Measurements from ENCODE around the gene ZEB1. TPM values are rescaled to one million over a fixed set of nuclear protein-coding genes. Genes with fewer than 3 reads are reported as not detected.
"Not testable (repeated sequence)": the region's sequence is repeated elsewhere in the genome, so short reads cannot be mapped to it uniquely, and the experiment has no call there.

ZEB1 gene
- total RNA-seq, 1 donor from 2014 or later, result 76.9 TPM

DNA sequence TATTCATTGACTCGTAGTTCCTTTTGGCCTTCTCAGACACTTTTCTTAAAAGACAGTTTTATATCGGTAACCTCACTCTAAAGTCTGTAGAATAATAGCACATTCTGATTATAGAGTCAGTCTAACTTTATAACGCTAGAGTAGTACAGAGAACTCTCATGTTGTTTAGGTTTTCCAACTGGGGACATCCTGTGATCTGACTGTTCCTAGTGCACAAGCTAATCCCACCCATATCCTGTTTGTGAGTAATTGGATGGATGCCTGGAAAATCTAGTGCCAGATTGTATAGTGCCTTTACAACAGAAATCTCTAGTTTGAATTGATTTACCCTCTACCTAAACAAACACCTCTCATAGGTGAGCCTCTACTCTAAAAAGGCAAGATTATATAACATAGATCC is 107.4 kb downstream of the ZEB1 start:
- DNase-seq, result no peak

DNA sequence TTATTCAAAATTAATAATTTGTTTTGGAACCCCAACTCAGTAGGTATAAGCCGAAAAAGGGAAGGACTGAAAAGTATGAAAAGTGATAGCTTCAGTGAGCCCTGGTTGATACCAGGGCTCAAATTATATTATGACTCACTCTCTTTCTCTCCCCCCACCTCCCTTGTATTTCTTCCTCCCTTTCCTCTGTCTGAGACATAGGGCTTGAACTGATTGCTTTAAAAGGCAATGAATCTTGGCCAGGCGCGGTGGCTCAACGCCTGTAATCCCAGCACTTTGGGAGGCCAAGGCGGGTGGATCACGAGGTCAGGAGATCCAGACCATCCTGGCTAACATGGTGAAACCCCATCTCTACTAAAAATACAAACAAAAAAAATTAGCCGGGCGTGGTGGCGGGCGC is 108.3 kb downstream of the ZEB1 start:
- DNase-seq, result not testable (repeated sequence)

DNA sequence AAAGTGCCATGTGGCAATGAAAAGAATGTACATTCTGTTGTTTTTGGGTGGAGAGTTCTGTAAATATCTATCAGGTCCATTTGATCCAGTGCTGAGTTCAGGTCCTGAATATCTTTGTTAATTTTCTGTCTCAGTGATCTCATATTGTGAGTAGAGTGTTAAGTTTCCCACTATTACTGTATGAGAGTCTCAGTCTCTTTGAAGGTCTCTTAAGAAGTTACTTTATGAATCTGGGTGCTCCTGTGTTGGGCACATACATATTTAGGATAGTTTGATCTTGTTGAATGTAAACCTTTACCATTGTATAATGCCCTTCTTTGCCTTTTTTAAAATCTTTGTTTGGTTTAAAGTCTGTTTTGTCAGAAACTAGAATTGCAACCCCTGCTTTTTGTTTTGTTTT is 109.5 kb downstream of the ZEB1 start:
- not testable (repeated sequence) for DNase-seq

DNA sequence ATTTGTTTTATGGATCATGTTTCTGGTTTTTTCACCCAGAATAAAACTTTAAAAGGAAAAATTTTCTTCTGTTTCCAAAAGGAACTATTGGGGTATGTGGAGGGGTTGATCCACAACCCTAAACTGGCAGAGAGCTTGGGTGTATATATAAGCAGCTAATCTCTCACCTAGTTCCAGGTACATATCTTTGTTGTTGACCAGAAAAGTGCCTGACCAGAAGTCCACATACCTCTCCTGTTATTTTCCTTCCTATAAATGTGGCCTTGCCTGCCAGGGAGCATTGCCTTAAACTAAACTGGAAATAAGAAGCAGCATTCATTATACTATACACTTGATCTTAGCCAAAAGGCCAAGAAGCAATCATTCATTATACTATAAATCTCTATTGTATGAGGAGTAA is 112.0 kb downstream of the ZEB1 start:
- DNase-seq, result no peak

DNA sequence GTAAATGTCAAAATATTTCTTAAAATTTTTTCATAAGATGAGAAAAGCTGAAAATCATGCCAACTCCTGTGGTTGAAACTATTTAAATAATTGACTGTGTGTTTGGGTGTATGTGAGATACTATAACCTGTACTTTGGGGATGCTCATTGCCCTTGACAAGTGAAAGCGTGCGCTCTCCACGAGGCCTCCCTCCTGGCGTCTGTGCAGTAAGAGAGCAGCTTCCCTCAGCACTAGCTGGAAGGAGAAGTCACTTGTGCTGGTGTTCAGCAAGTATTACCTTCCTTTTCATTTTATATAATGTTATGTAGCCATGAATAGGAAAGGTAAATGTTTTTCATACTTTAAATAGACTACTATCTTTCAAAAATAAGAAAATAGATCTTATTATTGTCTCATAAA is 118.9 kb downstream of the ZEB1 start:
- DNase-seq, result no peak

DNA sequence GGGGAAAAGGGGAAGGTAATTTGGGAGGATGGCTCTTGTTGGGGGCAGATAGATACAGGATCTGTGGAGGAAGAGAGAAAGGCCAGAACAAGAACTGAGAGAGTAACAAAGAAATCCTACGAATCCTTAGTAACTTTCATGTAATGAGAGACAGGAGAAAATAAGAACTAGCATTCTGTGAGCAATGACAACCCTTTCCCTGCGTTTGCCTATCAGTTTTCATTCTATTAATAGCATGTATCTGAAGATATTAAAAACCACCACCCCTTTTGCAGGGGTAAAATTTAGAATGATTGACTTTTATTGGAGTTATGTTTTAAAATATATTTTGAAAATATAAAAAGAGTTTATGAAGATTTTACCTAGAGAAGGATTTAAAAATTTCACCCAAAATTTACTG is 132.8 kb downstream of the ZEB1 start:
- no peak for DNase-seq

DNA sequence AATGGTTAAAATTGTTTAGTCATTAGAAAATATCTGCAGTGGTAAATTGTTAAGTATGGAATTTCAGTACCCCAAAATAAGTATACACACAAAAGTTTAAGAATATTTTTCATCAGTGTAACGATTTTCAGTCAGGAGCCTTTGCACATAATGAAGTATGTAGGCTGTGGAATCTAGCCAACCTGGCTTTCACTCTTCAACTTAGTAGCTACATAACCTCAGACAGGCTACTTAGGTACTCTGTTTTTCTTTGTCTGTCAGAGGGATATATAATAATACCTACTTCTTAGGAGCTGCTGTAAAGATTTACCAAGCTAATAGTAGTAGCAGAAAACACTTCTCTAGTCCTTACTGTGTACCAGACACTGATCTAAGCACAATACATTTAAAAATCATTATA is 137.5 kb downstream of the ZEB1 start:
- no peak for DNase-seq

DNA sequence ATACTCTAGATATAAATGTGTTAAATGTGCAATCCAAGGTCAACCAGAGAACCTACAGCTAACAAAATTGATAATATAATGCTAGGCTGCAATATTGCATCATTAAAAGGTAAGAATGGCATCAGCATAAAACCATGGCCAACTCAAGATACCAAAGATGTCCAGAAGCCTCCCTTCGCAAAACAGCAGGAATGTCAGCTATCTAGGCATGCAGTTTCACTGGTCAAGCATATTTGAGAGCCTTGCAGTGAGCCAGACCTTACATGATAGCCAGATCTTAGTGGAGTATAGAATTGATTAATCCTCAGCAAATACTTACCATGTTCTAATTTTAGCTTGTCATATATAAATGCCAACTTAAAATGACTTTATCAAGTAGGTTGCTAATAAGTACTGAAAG is 138.8 kb downstream of the ZEB1 start:
- DNase-seq, result no peak

DNA sequence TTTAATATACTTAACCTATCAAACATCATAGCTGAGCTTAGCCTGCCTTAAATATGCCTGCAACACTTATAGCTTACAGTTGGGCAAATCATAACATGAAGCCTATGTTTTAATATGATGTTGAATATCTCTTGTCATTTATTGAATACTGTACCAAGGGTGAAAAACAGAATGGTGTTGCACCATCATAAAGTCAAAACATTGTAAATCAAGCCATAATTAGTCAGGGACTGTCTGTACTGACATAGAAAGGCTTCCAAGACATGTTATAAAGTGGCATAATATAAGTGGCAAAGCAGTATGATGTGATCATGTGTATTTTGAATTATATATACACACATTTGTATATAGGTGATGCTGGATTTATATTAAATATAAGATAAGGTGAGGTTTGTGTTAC is 140.0 kb downstream of the ZEB1 start:
- DNase-seq, result no peak

DNA sequence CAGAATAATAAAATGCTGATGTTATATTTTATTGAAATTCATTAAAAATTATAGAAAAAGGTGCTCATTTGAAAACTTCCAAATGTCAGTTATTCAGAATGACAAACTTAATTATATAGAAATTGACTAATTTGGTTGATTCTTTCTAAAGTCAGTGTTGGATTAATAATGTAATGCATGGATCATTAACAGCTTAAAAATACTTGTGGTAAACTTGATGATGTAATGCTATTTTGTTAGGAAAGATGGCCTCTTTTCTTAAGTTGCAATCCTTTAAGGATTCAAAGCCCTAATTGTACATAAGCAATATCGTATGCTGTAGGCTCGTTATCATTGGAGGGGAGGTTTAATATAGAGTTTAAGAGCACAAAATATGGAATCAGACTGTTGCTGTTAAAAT is 141.2 kb downstream of the ZEB1 start:
- no peak for DNase-seq

DNA sequence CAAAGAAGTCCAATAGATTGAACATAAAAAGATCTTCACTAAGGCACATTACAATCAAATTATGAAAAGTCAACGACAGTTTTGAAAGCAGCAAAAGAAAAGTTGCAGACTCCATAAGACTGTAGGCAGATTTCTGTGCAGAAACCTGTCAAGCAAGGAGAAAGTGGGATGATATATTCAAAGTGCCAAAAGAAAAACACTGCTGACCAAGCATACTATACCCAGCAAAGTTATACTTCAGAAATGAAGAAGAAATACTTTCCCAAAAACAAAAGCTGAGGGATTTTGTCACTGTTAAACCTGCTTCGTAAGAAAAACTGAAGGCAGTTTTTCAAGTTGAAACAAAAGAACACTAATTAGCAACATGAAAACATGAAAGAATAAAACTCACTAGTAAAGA is 145.5 kb downstream of the ZEB1 start:
- DNase-seq, result no peak

DNA sequence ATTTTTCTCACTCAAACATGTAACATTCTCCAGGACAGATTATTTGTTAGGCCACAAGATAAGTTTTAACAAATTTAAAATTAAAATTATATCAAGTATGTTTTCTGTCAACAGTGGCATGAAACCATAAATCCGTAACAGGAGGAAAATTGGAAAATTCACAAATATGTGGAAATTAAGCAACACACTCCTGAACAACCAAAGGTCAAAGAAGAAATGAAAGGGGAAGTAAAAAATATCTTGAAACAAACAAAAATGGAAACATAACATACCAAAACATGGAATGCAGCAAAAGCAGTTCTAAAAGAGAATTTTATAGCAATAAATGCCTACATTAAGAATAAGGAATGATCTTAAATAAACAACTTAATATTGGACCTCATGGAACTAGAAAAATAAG is 147.3 kb downstream of the ZEB1 start:
- no peak for DNase-seq

DNA sequence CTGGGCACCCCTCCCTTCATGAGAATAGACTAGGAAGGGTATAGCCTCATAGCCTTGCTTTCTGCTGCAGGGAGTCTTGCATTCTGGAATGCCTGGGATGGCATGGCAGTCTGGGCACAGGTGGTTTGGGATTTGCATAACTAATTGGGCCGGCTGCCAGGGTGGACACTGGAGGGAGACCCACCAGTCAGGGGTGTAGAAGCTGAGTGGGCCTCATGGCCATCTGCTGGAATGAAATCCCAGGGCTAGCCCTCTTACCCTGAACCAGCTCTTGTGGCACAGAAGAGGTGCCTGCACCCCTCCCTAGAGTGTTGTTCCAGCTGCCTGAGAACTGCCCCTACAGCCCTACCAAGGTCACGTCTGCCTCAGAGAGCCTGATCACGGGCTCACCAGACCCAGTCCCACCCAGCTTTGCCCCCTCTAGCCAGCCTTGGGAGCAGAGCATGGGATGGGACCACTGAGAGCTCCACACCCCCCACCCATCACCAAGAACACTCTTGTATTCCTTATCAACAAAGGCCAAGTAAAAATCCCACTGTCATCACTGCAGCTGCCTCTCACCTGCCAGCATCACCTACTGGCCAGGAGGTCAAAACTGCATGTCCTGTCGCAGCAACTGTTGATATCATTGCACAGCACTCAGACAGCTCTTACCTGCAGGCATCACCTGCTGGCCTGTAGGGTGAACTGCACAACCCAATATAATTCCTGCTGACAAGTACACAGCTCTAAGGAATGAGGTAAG is 148.9 kb downstream of the ZEB1 start:
- no peak for DNase-seq

DNA sequence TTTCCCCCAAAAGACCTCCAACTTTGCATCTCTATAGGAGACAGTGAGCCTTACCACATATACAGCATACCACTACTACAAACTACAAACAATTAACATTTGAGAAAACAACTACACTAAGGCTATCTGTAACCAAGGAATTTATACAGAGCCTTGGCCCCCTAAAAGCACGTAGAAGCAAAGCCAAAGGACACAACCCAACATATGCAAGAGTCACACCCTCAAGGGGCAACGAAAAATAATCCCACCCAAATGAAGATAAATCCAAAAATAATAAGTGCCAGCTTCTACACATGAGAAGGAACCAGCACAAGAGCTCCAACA is 149.5 kb downstream of the ZEB1 start:
- DNase-seq, result no peak

DNA sequence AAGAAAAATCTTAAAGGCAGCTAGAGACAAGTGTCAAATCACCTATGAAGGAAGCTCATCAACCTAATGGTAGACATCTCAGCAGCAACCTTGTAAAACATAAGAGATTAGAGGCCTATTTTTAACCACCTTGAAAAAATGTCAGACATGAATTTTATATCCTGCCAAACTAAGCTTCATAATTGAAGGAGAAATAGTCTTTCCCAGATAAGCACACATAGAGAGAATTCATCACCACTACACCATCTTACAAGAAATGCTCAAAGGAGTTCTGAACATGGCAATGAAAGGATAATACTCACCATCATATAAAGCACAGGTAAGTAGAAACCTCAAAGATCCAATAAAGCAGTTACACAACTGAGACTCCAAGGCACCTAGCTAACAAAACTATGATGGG is 156.5 kb downstream of the ZEB1 start:
- no peak for DNase-seq

DNA sequence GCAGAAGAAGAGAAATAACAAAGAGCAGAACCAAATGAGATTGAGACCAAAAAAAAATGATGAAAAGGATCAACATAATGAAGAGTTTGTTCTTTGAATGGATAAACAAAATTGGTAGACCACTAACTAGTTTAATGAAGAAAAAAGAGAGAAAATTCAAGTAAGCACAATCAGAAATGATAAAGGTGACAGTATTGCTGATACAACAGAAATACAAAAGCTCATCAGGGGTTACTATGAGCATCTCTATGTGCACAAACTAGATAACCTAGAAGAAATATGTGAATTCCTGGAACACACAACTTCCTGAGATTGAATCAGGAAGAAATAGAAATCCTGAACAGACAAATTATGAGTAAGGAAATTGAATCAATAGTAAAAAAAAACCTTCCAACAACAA is 157.1 kb downstream of the ZEB1 start:
- no peak for DNase-seq

DNA sequence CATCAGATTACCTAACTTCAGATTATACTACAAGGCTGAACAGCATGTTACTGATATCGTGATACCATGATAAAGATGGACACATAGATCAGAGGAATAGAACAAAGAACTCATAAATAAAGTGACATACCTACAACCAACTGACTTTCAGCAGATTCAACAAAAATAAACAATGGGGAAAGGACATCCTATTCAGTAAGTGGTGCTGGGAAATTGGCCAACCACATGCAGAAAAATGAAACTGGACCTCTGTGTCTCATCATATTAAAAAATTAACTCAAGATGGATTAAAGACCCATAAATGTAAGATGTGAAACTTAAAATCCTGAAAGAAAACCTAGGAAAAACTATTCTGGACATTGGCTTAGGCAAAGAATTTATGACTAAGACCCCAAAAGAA is 158.6 kb downstream of the ZEB1 start:
- no peak for DNase-seq

DNA sequence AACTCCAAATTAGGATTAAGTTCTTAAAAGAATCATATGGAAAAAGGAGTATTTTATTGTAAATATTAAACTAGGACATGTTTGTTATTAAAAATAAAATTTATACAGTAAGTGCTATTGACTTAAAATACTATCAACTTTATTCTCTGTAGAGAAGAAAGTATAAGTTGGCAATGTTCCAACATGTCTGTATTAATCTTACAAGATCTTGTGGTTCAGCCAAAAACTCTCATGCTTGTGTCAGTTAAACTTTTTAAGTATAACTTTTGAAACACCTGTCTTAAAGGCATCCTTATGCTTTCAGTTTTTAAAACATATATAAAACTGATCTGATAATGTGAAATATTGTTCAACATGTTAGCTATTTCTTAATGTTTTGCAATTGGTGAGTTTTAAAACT is 160.7 kb downstream of the ZEB1 start:
- DNase-seq, result no peak

DNA sequence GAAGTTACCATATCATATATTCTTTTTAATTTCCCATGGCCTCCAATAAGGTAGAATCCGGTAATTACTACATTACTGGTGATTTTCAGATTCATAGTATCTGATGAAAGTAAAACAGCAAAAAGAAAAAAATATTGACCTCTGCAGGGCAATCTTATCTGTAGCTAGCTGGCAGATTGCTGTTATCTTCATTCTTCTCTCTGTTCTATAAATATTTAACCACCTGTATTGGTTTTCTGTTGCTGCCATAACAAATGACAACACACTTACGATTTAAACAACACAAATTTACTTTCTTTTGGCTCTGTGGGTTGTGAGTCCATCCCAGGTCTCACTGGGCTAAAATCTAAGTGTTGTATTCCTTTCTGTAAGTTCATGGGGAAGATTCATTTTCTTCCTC is 164.5 kb downstream of the ZEB1 start:
- DNase-seq, result no peak

DNA sequence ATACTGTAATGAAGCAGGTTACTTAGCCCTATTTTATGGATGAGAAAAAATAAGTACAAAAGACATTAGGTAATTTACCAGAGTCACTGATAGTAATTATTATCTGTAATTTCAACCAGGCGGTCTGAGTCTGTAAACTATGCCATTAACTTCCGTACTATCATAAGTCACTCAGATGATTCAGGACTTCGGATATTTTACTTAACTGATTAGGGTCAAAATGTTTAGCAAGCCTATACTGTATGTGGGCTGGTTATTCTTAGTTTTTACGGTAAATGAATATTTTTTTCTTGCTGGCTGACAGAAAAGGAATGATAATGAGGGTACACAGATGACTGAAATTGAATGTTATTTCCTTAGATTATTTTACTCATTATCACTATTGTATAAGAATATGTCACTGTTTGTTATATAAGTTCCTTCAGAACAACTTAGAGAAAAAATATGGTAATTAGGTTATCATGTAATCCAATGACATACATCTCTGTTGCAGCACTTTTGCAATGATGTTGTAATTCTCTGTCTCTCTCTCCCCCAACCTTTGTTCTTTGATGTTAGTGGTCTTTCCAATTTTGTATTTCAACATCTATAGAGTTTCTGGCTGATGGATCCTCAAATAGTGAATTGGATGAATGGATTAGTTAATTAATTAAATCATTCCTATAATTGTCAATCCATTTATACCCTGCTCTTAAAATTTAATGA is 165.6 kb downstream of the ZEB1 start:
- DNase-seq, result no peak

DNA sequence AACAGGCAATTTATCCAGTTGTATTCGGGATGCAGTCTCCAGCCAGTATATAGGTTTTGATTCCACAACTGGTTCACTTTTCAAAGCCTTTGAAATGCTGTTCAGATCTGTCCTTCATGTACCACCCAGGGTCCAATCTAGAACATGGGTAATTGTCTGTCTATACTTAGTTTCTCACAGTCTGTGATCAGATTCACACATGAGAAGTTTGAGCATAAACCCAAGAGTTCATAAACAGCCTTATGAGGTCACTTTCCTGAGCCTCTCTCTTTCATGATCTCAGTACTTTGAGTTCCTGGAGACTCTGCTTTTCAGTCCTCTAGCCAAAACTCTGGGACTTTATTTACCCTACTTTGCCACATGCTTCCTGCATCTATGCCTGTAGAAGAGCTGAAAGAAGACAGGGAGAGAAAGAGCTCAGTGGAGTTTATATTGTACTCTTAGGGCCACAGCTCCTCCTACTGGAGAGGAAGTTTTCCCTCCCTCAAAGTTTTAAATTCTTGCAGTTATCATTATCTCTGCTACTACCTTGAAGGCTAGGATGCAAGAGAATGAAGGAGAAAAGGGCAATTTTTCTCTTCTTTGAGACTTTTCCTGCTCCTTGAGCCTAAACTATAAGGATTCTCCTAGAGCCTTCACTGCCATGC is 172.0 kb downstream of the ZEB1 start:
- no peak for DNase-seq

DNA sequence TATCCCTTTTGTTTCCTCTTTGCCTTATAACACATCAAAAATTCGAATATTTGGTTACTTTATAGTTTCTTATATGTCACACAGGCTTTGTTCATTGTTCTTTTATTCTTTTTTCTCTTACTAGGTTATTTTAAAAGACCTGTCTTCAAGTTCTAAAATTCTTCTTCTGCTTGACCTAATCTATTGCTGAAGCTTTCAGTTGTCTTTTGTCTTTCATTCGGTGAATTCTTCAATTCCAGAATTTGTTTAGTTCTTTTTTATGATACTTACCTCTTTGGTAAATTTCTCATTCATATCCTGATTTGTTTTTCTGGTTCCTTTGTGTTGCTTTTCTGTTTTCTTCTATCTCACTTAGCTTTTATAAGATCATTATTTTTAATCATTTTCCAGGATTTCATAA is 188.4 kb downstream of the ZEB1 start:
- DNase-seq, result no peak

DNA sequence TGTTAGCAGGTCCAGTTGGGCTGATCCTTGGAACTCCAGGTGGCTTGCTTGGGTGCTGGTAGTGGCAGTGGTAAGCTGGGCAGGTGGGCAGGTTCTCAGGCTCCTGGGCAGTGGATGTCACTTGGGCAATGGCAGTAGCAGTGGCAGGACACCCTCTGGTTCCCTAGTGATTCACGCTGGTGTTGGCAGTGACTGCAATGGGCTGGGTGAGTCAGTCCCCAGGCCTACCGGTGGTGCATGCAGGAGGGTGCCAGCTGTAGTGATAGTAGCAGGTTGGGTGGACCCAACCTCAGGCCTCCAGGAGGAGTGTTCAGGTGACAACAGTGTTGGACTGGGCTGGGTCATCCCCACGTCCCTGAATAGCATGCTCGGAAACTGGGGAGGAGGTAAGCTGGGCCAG is 189.2 kb downstream of the ZEB1 start:
- DNase-seq, result no peak

DNA sequence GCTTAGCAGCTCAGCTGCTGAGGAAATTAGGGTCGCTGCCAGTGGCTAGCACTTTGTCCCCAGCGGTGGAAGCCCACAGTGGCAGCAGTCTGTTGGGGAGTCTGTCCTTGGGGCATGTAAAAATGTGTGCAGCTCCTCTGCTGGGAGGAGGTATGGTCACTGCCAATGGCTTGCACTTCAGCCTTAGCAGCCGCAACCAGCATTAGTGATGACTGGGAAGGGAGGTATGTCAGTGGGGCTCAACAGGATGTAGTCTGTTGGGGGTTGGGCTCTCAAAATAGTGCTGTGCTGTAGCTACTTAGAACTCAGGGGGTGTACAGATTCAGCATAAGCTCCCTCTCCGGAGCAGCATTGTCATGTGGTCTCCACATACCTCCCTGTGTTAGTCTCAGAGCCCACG is 189.9 kb downstream of the ZEB1 start:
- DNase-seq, result no peak

All from occipital lobe (tissue), 2 donors.